Subcutaneous adipose tissue (tissue), 4 donors: ENCODE results near the gene TRPV5. TPM values are rescaled to one million over a fixed set of nuclear protein-coding genes. Genes with fewer than 3 reads are reported as not detected.

Source experiments
- total RNA-seq, 4 donors: library from RNA; depleted of rRNA; stranded (reverse); fragments of >200 nt; gene quantifications; one replicate each; pipeline ENCODE4 v1.1.0, GENCODE V29; 2016
- TF ChIP-seq, protein P1 (sequence below): fragments of 450-650 bp; IDR thresholded peaks from one replicate; pipeline ENCODE4 v1.5.1; 2016; ENCODE audit warnings: low read depth, mild to moderate bottlenecking, control low read depth, antibody characterized with exemption, moderate library complexity

Gene TRPV5
- total RNA-seq, 4 donors from 2014 or later = not detected

DNA sequence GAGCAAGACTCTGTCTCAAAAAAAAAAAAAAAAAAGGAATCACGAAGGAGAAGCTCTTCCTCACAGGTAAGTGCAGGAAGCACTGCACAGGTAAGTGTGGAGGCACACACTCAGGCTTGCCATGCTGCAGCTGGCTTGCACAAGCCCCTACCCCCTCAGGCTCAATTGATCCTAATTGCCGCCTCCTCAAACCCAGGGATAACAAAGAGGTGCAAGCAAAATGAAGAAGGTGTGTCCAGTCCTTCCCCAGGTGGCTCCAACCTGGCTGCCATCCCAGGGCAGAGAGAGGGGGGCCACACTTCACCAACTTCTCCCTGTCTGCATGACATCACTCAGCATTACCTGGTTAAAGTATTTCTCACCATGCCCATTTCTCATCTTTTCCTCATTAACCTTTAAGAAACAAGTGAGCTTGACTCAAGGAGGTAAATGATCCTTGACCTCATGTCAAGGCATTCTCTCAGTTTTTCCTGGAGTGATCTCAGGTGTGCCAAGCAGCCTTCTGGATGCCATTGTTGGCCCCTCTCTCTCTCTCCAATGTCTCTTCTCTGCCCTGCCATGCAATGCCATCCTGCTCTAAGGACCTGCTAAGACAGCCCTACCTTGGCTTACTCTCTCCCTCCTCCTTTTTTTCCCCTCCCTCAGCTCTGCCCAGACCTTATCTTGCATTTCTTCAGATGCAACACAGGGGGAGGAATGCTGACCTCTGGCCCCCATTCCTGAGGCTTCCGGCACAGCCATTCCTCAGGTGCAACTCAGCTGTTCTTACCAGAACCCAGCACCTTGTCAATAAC is 35.0 kb downstream of the TRPV5 start:
- TF ChIP-seq, protein P1, sequence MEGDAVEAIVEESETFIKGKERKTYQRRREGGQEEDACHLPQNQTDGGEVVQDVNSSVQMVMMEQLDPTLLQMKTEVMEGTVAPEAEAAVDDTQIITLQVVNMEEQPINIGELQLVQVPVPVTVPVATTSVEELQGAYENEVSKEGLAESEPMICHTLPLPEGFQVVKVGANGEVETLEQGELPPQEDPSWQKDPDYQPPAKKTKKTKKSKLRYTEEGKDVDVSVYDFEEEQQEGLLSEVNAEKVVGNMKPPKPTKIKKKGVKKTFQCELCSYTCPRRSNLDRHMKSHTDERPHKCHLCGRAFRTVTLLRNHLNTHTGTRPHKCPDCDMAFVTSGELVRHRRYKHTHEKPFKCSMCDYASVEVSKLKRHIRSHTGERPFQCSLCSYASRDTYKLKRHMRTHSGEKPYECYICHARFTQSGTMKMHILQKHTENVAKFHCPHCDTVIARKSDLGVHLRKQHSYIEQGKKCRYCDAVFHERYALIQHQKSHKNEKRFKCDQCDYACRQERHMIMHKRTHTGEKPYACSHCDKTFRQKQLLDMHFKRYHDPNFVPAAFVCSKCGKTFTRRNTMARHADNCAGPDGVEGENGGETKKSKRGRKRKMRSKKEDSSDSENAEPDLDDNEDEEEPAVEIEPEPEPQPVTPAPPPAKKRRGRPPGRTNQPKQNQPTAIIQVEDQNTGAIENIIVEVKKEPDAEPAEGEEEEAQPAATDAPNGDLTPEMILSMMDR = no peak

DNA sequence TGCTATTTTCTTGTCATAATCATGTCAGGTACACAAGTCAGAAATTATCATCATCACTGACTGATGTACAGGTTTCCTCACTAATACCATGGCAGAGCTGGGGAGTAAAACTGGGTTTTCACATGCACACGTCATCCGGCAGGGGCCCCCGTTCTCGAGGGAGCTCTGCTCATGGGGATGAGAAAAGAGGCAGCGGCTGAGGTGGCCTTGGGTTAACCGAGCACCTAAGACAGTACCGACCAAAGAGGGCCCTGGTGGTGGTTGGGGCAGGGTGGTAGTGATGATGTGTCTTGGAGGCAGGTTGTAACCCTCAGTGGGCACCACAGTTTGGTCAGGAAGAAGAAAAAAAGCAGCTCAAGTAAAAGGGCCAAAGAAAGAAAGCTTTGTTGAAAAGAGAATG is 35.9 kb downstream of the TRPV5 start:
- TF ChIP-seq, protein P1 = no peak

DNA sequence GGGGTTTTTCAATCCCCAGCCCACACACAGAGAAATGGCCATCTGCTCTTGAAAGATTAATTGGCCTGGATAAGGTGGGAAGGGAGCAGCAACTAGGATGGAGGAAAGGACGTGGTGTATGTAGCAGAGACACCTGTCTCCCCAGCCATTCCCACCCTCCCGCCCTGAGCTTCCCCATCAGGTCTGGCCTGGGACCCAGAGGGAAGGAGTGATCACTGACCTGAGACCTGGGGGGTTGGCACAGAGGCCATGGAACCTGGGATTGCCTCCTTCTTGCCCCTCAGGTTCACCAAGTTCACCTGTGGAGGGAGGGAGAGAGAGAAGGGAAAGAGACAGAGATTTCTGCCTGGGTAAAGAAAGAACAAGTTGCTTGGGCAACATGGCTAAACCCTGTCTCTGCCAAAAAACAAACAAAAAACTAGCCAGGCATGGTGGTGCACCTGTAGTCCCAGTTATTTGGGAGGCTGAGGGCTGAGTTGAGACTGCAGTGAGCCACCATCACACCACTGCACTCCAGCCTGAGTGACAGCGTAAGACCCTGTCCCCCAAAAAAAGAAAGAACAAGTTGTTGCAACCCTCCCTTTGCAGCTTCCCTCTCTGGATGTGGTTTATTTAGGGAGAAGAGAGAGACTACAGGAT is 36.7 kb downstream of the TRPV5 start:
- TF ChIP-seq, protein P1 = no peak

DNA sequence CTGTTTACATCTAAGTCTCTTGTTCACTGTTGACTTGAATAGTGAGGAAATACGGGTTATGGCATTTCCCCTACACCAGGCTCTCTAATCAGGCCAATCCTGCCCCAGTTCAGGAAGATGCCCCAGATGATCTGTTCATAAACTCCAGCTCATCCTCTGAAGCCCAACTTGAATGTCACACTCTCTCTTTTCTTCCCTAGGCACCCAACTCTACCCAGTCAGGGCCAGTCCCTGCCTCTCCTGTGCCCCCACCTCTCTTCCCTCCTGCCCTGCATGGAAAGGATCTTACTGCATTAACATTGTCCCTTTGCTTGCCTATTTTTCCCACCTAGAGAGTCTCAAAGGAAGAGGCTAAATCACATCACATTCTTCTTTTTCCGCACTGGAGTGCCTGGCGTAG is 37.4 kb downstream of the TRPV5 start:
- TF ChIP-seq, protein P1 = no peak

DNA sequence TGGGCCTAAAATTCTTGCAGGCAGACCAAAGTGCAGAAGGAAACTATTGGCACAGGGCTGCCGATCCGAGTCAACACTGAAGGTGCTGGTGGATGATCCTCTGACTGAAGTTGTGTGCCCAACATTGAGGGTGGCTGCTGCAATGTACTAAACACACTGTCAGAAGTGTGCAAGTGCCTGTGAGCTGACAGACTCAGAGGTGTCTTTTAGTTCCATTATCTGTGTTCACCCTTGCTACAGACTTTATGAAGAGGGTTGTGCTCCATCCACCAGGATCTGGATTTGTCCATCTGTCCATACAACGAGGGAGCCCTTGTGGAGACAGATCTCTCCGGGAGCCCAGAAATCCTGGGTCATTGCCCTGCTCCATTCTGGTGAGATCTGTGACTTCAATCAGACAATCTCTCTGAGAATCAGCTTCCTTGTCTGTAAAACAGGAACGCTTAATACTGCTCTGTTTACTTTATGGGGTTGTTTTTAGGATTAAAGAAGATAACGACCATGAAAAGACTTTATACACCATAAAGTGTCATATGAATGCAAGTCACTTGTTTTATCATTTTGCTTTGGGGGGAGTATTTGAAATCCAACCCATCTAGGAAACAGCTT is 38.5 kb downstream of the TRPV5 start:
- TF ChIP-seq, protein P1 = no peak

DNA sequence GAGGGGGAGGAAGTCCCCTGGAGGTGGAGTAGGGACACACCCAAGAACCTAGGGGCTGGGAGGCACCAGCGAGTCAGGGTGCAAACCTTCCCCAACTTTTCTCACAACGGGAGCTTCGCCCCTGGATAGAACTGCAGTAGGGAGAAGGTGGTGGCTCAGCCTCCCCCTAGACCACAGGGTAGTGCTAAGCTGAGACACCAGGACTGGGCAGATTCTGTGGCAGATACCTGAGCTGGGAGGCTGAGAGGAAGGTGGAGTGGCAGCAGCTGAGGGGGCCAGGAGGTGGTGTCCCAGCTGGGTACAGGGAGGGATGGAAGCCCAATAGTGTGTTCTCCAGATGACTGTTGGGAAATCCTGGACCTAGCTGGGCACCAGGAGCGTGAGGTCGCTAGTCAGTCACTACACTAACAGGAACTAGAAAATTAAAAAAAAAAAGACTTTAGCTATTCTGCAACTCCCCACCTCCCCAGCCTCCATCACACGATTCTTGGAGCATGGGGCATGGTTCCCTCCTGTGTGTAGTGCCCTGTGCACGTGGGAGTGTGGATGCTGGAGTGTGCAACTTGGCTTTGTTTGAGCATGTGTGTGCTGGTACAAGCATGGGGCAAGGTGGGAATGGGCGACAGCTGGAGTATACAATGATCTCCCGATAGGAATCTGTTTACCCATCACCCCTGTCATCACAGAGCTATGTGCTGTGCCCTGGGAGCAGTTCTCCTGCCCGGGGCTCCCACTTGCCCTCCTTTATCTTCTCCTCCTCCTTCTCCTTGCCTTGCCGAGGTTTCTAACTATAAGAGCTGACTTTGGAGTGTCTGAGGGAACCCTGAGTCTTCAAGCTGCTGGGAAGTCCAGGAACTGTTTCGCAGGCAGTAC is 39.2 kb downstream of the TRPV5 start:
- TF ChIP-seq, protein P1 = no peak
